NCI-H2081 (cell line): ENCODE data around the gene PTGR1.
"Not testable (repeated sequence)": the region's sequence is repeated elsewhere in the genome, so short reads cannot be mapped to it uniquely, and the experiment has no call there.

Source experiments
- DNase-seq, 2 experiments: peaks; one replicate each; lab custom pipeline; 2025; lab: John Stamatoyannopoulos, UW

PTGR1 gene

DNA sequence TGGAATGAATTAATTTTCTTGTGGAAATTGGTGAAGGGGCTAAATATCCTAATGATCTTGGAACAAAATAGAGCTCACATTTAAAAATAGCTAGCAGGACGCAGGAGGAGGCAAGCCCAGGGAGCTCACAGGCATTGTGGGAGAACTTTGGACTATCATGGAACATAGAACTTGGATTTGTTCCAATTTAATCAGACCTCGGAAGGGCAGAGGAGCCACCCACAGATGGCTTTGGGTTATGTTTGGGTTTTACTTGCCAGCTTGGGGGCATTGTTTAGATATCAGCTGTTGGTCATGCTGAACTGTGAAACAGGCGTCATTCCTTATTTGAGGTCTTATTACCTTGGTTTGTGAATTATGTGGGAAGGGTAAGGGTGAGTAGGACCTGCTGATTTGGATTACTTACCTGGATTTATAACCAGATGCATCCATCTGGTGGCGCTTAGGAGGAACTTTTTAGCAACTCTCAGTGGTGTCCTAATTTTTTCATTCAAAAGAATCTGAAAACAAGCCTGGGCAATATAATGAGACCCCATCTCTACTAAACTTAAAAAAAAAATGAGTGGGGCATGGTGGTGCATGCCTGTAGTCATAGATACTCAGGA is 14.1 kb upstream of the PTGR1 start:
- no peak for DNase-seq

- no peak for DNase-seq
These were observed 11.4 kb upstream of the PTGR1 start for GRCh38 chr9:111610845-111611244.

DNA sequence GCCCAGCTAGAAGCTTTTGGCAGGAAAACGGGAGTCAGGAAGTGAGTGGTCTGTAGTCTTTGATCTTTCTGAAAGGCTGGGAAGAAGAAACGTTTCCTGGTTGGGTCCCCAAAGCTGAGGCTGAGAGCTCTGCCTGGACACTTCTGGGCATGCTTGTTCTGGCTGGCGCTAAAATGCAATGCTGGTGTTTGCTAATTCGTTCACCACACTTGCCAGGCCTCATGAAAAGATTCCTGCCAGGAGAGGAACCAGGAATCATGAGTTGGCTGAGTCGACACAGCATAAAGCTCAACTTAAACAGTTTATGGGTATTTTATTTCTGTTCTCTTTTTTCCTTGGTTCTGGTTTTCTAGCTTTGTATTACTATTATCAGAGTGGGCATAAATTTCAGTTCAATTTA is 10.7 kb upstream of the PTGR1 start:
- no peak for DNase-seq

DNA sequence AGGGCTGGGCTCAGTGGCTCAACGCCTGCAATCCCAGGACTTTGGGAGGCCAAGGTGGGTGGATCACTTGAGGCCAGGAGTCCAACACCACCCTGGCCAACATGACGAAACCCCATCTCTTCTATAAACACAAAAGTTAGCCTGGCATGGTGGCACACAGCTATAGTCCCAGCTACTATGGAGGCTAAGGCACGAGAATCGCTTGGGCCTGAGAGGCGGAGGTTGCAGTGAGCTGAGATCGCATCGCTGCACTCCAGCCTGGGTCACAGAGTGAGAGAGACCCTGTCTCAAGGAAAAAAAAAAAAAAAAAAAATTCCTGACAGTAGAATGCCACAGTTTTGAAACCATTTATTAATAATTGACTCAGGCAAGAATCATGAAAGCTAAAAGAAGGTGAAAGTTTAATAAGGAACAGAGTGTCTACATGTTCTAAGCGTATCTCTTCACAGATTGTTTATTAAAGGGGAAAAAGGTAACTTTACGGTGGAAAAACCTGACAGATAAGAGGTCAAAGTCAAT is 5.7 kb upstream of the PTGR1 start:
- DNase-seq = no peak

- peak; percentile 8 to 9 for DNase-seq
These were observed 4.7 kb upstream of the PTGR1 start for GRCh38 chr9:111604054-111604615.

DNA sequence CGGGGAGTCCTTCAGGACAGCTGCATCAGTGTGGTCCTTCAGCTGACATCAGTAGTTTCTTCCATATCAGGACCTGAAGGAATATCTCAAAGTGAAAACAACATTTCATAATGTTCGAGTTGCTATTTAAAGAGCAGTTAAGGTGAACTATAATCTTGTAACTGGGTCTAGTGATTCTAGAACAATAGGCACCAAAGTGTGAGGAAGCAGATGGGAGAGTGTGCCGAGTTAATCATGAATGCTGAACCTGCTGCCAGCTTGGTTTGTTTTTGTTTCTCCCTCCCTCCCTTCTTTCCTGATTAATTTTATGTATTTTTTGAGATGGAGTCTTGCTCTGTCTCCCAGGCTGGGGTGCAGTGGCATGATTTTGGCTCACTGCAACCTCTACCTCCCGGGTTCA is 3.6 kb upstream of the PTGR1 start:
- DNase-seq = no peak

DNA sequence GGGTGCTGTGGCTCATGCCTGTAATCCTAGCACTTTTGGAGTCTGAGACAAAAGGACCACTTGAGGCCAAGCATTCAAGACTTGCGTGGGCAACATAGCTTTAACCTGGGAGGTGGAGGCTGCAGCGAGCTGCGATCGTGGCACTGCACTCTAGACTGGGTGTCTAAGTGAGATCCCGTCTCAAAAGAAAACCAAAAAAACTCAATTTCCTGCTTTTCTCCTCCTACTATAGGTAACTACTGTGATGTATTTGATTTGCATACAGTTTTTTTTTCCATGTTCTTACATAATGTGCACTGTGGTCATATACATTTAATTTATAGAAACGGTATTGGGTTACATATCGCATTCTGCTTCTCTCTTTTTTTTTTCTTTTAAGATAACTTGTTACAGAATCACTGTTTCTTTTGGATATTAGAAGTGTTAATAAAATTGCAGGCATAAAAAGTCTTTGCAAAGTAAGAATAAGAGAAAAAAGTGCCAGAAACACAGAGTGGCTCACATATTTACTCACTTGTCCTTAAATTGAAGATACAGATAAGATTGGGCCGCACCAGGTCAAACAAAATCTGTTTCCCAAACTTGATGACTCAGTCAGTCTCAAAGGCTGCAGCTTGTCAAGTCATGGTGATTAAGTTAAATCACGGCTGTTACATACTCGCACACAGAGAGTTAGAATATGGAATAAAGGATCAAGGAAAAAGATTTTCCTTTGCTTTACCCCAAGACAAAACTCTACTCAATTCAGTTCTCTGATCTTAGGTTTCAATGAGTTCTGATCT is 2.0 kb upstream of the PTGR1 start:
- DNase-seq = no peak

DNA sequence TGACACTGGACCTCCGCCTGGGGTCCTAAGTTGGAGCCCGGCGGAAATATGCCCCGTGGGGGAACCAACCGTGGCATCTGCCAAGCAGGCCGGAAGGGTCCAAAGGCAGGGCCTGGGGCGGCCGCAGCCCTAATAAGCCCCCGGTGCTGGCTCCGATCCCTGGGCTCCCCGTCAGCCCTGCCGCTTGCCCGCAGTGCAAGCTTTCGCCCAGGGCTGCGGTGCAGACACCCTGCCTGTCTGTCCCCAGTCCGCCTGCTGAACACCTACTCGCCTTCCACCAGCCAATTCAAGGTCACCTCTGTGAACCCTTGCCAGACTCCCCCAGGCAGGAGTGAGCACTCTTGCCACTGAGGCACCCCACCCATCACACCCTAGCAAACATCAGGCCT is 502 bp upstream of the PTGR1 start:
- DNase-seq = no peak

- no peak for DNase-seq
These were observed 735 bp downstream of the PTGR1 start for GRCh38 chr9:111598733-111599091.

- DNase-seq = peak; percentile 56 to 58
These were observed 1.4 kb downstream of the PTGR1 start for GRCh38 chr9:111597852-111598732.

DNA sequence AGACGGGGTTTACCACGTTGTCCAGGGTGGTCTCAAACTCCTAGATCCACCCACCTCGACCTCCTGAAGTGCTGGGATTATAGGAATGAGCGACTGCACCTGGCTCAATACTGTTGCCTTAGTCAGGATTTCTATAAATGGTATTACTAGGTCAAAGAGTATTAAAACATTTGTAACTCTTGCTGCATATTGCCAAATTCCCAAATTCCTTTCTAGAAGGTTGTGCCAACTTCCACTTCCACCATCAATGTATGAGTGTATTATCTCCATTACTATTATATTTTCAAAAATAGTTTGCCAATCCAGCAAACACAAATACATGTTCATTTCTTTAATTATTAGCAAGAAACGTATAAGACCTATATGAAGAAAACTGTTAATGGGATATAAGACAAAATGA is 10.6 kb downstream of the PTGR1 start:
- no peak for DNase-seq

- no peak for DNase-seq
These were observed 13.1 kb downstream of the PTGR1 start for GRCh38 chr9:111586378-111586777.

DNA sequence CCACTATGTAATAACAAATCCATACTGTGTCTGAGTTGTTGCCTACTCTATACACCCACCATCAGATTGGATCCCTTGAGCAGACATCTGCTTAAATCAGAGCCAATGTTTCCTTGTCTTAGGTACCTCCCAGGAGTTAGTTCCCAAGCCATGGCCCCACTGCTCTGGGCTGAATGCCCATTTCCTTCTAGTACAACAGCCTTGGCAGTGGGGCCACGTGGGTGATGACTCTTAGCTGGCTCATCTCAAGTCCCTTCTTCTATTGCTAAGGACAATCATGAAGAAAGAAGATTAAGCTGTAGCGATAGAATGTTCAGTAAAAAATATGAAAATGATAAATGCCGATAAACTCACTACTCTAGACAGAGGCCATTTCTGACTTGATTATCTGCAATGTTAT is 16.6 kb downstream of the PTGR1 start:
- DNase-seq = no peak

DNA sequence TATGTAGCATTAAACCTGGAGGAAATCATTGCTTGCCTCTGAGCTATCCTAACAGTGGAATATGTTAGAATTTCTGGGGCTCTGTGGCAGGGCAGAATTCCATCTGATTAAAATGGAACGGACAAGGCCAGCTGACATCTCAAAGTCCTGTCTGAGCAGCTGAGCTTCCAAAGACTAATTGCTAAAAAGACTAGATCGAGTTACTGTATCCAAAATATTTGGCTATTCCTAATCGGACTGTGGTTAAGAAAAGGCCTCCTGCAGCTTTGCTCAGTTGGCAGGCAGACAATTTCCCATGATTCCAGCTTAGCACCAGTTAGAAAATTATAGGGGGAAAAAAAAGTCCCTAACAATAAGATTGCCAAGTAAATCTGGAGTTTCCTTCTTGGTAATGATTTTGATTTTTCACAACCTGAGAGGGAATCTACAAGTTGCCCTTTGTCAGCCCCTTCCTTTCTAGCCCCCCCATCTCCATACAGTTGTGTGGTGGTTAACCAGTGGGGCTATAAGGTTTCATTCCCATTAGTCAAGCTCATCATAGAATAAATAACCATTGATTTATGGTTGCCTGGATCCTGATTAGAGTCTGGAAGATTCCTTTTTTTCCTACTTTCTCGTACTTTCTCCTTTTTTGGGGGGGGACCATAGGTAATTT is 26.4 kb downstream of the PTGR1 start:
- peak in 1 of 2 experiments; percentile 59 for DNase-seq

DNA sequence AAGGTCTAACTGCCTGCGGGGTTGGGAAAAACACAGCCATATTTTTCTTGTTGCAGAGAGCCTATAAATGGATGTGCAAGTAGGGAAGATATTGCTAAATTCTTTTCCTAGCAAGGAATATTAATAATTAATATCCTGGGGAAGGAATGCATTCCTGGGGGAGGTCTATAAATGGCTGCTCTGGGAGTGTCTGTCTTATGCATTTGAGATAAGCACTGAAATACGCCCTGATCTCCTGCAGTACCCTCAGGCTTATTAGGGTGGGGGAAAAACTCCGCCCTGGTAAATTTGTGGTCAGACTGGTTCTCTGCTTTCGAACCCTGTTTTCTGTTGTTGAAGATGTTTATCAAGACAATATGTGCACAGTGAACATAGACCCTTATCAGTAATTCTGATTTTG is 31.3 kb downstream of the PTGR1 start:
- DNase-seq = not testable (repeated sequence)

GRCh38 chr9:111566234-111566633 is 33.2 kb downstream of the PTGR1 start:
- DNase-seq = no peak

GRCh38 chr9:111561165-111561719 is 38.2 kb downstream of the PTGR1 start:
- no peak for DNase-seq

DNA sequence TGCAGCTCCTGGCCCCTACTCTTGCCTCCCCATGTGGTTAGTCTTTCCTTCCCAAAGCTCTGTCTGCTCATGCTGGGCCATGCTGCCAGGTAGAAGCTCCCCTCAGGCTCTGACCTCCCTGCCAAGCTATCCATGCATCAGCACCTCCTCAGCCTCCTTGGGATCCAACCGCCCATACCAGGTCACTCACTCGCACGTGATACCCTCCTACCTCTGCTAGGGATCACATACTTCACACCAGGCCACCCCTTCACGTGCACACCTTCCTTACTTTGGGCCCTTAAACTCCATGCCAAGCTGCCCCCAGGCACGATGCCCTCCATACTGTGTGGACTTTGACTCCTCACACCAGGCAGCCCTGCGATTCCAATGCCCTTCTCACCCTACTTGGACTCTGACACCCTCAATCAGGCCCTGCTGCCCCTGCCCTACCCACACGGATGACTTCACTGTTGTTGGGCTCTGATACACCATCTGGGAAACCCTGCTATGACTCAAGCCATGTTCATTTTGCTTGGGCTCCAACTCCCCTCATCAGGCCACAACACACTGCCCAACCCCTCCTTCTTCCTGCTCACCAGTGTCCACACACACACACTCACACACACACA is 40.3 kb downstream of the PTGR1 start:
- DNase-seq = no peak

DNA sequence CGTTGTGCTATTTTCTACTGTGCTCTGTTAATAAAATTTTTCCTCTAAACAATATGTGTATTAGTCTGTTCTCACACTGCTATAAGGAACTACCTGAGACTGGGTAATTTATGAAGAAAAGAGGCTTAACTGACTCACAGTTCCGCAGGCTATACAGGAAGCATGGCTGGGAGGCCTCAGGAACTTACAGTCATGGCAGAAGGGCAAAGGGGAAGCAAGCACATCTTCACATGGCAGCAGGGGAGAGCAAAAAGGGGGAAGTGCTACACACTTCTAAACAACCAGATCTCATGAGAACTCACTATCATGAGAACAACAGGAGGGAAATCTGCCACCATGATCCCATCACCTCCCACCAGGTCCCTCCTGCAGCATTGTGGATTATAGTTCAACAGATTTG is 44.0 kb downstream of the PTGR1 start:
- DNase-seq = not testable (repeated sequence)

GRCh38 chr9:111548623-111549022 is 50.8 kb downstream of the PTGR1 start:
- DNase-seq = no peak
